ENCODE results near the gene PIP5KL1.
"Not testable (repeated sequence)": the region's sequence is repeated elsewhere in the genome, so short reads cannot be mapped to it uniquely, and the experiment has no call there.

PIP5KL1 gene

DNA sequence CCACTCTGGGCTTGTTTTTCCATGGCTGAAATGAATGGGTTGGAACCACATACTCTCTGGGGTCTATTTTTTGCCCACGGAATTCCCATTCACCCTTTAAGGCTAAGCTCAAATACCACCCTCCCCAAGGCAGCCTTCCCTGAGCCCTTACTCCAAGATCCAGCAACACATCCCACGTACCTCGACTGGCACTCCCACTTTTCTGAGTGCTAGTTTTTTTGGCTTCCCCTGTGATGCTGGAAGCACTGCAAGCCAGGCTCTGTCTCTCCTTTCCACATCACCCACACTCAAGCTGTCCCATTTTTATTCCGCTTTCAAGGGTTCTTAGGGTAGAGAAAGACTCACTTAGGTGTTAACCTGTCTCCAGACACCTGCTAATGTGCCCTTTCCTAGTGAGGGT is 37.2 kb downstream of the PIP5KL1 start:
- DNase-seq (ENCODE audit: low spot score) = no peak

DNA sequence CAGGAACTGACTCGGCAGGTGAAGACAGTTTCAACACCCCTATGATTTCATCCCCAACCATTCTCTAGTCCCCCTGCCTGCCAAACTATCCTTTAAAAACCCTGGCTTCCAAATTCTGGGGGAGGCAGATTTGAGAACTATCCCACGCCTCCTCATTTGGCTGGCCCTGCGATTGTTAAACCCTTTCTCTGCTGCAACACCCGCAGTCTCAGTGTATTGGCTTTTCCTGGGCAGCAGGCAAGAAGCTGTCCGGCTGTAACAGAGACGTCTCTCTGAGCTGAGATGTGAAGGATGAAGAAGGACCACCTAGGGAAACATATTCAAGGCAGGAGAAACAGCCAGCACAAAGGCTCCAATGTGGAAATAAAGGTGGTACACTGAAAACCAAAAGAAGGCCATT is 37.7 kb downstream of the PIP5KL1 start:
- DNase-seq (ENCODE audit: low spot score) = no peak

DNA sequence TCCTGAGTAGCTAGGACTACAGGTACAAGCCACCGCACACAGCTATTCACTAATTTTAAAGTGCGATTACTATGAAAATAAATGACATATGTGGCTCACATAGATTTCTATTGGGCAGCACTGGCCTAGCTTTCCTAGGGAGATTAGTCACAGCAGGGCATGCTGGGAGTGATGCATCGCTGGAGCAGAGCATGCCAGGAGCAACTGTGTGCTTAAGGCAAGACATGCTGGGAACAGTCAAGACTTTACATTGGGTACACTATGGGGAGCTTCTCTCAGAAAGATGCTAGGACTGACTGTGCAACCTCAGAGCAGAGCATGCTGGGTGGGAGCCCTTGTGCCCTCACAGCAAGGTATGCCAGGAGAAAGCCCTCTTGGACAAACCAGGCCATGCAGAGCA is 40.5 kb downstream of the PIP5KL1 start:
- no peak for DNase-seq (ENCODE audit: low spot score)

DNA sequence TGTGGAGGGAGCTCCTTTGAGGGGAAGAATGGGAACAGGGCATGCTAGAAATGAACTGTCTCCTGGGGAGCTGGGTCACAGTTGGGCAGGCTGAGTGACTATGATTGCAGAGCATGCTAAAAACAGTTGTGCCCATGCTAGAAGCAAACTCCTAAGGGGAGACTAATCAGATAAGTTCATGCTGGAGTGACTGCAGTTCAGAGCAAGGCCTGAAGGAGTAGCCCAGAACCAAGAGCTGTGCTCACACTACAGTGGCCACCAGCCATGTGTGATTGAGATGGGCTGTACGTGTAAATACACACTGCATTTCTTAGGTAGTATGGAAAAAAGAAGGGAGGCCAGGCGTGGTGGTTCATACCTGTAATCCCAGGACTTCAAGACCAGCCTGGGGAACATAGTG is 42.8 kb downstream of the PIP5KL1 start:
- no peak for DNase-seq (ENCODE audit: low spot score)

DNA sequence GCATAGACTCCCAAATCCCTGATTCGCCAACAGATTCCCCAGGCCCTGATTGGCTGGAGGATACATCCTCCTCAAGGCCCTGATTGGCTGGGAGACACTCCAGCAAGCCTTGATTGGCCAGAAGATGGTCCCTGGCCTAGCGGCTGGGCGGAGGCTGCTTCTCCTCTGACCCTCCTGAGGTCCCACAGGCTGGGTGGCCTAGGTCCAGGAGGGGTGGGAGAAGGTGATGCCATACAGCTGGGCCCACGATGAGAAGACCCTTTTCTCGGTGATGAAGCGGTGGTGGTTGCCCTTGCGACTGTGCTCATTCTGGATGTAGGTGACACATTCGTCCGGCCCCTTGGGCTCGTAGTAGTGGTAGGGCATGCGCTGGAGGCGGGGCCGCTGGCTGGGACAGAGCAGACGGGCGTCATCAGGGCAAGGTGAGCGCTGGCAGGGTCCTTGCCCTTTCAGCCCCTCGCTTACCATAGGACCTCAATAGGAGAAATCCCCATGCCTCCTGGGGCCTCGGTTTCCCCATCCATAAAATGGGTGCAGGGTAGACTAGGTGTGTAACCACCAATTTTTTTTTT is 44.1 kb downstream of the PIP5KL1 start:
- DNase-seq (ENCODE audit: low spot score) = no peak

DNA sequence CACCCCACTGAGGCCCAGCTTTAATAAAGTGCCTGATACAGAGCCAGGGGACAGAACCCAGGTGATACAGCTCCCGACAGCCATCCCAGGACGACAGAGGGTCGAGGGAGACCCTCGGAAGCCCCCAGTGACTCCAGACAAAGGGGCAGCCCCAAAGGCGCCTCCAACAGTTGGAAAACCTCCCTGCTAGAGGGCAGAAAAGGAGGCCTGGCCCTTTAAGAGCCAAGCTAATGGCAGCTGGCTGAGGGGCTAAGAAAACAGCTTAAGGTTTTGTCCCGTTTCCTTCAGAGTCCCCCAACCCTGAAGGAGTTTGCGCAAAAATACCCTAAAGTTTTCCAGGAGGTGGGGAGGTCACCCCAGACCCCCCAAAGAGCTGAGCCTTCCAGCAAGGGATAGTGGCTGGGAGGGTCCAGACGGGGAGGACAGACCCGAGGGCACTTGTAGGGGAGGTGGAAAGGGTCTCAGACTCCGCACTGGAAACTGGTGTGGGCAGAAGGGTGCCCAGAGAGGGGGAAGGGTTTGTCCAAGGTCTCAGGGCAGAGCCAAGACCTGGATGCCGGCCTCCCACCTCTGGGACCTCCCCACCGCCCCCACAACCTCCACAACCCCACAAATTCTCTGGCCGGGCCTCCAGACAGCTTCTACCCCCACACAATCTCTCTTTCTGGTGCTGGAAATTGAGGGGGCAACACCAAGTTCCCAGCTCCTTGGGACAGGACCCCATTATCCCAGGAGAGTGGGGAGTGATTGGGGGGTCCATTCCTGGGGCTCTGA is 44.9 kb downstream of the PIP5KL1 start:
- DNase-seq (ENCODE audit: low spot score) = no peak

DNA sequence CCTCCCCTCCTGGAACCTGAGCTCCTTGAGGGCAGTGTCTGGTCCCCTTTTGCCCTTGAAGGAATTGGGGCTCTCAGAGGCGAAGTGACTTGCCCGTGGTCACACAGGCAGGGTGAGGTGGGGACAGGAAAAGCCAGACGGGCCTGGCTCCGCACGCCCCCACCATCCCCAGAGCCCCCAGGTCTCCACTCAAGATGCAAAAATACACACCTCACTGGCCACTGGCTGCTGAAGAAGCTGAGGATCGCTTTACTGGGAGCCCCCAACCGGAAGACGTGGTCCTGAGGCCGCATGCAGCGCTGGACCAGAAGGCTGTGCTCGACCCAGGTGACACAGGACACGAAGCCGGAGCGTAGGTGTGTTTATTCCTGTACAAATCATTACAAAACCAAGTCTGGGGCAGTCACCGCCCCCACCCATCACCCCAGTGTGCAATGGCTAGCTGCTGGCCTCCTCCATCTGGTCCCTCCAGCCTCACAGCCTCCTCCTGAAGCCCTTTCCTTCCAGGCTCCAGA is 45.5 kb downstream of the PIP5KL1 start:
- DNase-seq (ENCODE audit: low spot score) = no peak

DNA sequence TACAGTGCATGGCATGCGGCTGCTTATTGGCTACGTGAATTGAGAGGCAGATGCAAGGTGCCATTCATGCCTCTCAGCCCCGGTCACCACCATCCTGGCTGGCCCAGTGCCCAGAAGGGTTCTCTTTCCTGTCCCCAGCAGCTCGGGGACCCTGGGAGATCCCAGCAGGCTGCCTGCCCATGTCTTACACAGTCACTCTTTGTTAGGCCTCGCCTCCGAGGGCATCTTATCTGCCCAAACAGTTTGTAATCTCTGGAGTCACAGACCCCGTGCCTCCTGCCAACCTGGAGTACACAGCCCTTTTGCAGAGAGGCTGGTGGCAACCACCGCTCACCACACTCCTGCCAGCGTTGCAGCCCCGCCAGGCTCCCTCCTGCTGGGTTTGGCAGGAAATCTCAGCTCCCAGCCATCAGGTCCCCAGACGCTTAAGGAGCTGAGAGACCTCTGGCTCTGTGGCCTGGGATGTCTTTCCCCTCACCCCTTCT is 46.1 kb downstream of the PIP5KL1 start:
- no peak for DNase-seq (ENCODE audit: low spot score)

DNA sequence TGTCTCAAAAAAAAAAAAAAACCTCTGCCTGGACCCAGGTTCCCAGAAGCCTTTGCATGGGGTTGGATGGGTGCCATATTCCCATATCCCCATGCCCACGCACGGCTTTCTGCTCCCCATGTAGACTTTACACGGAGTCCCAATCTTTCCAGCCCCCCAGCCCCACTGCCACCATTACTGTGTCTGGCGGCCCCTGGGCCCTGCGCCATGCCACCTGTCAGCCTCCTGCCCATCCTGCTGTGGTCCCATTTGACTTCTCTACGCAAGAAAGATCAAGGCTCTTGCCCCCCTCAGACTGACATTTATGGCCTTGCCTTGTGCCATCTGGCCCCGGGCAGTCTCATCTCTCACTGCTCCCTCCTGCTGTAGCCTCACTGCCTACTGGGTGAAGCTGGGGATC is 46.6 kb downstream of the PIP5KL1 start:
- no peak for DNase-seq (ENCODE audit: low spot score)

DNA sequence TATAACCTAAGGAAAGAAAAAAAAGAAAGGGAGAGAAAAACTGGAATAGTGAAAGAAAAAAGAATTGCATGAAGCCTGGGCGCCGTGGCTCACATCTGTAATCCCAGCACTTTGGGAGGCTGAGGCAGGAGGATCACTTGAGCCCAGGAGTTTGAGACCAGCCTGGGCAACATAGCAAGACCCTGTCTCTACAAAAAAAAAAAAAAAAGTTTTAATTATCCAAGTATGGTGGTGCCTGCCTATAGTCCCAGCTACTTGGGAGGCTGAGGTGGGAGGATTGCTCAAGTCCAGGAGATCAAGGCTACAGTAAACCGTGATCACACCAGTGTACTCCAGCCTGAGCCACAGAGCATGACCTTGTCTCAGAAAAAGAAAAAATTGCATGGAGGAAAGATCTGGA is 48.9 kb downstream of the PIP5KL1 start:
- DNase-seq (ENCODE audit: low spot score) = not testable (repeated sequence)

DNA sequence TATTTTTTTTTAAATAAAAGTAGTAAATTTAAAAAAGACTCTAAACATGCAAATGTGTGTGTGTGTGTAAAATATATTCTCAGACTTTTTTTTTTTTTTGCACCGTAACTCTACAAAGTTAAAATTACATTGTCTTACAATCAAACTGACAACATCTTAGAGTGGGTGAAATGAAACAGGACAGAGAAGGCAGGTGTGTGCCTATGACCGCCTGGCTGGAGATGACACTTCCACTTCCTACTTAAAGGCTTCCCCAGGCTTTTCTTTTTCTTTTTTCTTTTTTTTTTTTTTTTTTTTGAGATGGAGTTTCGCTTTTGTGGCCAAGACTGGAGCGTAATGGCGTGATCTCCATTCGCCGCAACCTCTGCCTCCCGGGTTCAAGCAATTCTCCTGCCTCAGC is 50.4 kb downstream of the PIP5KL1 start:
- DNase-seq (ENCODE audit: low spot score) = no peak

DNA sequence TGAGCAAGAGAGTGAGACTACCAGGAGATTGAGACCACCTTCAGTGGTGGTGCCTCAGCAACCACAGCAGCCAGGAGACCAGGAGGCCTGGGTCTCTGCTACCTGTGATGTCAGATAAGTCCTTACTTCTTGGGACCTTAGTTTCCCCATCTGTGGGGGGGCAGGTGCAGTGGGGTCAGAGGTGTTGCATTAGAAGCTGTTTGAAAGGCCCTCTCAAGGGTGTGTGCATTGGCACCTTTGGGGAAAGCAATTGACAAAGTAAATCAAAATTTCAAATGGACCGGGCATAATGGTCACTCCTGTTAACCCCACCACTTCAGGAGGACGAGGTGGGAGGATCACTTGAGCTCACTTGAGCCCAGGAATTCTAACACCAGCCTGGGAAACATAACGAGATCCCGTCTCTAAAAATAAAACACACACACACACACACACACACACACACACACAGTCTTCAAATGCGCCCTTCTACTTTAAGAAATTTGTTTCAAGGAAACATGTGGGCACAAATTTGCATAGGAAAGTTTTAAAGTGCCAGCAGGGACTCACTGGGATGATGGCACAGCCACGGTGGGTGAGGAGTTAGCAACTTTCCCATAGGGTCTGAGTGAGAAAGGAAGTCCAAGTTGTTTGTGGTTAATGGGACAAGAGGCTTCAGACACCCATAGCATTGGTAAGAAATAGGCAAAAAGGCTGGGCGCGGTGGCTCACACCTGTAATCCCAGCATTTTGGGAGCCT is 51.8 kb downstream of the PIP5KL1 start:
- DNase-seq (ENCODE audit: low spot score) = no peak

DNA sequence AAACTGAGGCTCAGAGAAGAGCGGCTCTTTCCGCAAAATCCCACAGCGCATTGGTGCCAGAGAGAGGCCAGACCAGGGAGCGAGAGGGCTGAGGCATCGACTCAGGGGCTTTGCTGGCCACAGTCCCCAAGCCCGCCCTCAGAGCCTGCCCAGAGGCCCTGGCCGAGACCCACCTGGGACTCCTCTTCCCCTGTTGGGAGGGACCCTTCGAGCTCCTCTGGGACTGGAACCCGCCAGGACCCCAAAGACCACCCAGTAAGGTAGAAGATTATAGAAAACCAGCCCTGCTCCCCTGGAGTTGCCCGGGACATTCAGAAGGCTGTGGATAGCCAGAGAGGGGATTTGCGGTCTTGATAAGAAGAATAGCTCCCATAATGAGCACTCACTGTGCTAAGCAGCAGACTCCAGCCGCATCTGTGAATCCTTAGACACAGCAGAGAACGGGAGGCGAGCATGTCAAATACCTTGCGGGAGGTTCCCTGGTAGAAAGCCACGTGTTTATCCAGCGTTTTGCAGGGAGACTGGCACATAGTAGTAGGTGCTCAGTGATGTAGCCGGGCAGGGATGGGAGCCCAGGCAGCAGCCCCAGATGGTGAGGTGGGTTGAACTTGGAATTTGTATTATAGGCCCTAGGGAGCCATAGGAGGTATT is 52.5 kb downstream of the PIP5KL1 start:
- DNase-seq (ENCODE audit: low spot score) = no peak

DNA sequence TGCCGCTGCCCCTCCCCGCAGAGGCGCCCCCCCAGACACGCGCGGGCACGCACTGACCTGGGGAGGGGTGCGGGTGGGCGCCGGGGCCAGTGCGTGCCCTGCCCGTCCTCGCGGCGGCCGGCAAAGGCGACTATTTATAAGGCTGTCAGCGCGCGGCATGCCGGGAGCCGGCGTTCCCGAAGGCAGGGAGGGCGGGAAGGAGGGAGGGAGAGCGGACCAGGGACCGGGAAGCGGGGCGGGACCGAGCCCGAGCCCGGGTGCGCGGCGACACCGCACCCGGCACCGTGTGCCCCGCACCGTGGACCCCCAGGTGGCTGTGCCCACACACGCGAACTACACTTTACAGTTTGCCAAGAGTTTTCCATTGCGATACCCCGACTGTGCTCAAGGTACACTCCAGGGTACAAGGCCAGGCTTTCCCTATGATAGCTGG is 53.0 kb downstream of the PIP5KL1 start, which contains the start of gene AK1:
AK1 (minus strand) TSS at position 110 of the 433 bp plus-strand sequence. CDS start 3,058 bp downstream, outside the sequence.
- DNase-seq (ENCODE audit: low spot score) = peak; percentile 83

DNA sequence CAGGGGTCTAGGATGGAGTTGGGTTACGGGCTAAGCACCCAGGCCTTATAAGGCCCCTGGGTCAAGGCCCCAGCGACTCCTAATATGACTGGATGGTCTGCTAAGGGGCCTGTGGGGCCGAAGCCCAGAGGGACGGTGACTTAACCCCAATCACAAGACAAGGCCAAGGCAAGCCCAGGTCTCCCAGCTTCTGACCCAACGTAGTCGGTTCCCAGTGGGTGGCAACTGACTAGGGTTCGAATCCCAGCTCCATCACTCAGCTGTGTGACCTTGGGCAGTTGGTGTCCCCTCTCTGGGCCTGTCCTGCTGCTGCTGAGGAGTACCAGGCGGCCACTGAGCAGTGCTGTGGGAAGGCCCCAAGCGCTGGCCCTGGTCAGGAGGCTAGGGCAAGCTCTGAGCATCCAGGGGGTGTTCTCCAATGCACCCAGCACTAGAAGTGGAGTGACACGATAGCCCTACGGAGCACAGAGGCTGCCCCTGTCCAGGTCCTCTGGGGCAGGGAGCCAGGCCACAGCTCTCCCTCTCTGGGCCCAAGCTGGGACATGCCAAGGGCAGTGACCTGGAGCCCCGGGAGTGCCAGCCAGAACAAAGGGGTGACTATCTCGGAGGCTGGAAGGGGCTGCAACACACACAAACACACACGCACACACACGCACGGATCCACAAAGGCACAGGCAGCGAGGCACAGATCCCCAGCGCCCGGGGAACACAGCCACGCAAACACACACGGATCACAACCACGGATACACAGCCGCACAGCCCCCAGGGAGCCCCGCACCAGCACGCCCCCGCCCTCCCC is 53.6 kb downstream of the PIP5KL1 start:
- no peak for DNase-seq (ENCODE audit: low spot score)

DNA sequence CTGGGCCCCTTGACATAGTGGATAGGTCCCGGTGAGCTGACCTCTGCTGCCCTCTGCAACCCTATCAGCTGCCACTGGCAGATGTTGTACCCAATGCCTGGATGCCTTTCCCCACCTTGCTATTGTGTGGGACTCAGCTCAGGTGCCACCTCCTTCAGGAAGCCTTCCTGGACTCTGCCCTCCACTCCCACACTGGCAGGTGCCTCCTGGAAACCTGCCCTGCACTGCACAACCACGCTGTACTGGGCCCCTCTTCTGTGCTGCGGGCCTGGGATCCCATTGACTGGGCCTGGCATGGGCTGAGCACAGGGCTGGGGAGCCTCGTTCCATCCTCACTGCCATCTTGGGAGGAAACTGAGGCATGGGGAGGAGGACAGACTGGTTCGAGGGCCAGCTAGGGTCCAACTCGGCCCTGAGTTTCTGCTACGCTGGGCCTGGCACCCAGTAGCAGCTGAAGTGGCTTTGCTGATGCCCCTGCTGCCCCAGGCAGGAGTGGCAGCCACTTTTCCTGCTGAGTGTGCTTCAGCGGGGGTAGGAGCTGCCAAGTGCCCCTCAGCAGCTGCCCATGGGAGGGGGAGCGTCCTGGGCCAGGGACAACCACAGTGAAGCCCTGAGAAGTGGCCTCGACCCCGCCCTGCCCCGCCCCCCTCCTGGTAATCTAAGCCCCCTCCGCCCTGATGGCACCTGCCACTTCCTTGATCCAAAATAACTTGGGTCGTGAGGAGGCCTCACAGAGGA is 54.4 kb downstream of the PIP5KL1 start:
- no peak for DNase-seq (ENCODE audit: low spot score)

DNA sequence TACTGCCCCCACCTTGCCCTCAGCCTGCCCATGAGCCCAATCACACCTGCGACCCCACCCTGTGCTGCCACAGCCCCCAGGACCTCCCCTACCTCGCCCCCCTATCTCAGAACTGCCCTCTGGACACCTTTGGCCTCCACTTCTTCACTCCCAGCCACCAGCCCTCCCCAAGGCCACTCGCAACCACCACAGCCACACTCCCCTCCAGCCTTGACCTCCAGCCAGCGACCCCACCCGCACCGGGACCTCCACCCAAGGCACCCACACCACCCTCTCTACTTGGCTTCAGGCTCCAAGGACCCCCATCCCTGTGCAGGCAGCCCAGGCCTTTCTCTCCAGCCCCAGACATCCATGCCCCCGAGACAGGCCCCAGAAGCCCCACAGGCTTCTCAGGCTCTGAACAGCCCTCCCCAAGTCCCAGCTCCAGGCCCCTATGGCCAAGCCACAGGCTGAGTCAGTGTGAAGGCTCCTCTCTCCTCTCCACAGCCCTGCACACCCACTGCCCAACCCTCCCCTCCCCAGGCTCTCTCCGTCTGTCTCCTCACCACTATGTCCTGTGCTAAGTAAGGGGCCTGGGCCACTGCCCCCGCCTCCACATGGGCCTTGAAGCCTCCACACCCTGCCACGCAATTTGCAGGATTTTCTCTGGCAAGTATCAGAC is 55.1 kb downstream of the PIP5KL1 start:
- DNase-seq (ENCODE audit: low spot score) = no peak

DNA sequence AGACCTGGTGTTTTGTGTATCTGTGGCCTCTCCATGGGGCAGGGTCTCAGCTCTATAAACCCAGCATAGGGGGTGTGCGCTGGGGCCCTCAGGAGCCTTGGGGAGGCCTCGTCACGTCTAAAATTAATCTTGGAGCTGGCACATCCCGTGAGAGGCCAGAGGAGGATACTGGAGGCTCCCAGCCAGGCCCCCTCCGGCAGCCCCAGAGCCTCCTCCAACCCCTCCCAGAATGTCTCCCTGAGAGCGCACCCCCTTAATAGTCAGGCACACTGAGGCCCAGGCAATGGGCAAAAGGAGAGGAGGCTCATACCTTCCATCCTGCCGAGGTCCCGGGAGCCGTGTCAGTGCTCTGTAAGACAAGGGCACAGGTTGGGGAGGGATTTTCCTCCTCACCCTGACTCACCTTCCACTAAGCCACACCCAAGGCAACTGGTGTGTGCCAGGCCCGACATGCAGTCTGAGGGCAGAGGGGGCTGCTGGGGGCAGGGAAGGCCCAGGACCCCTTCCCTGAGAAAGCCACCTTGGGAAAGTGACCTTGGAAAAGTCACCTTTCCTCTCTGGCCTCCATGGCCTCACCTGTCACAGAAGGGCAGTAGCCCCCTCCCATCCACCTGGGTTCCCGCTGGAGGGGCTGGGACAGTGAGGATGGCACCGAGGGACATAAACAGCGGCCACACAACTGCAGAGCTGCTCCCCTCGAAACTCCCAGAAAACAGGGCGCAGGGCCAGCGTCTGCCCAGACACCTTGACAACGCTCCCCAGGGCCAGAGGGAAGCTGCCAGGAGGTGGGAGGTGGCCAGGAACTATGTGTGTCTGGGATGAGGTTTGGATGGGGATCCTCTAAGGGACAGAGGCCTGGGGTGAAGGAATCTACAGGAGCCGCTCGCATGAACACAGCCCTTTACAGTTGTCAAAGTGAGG is 56.0 kb downstream of the PIP5KL1 start:
- DNase-seq (ENCODE audit: low spot score) = no peak

DNA sequence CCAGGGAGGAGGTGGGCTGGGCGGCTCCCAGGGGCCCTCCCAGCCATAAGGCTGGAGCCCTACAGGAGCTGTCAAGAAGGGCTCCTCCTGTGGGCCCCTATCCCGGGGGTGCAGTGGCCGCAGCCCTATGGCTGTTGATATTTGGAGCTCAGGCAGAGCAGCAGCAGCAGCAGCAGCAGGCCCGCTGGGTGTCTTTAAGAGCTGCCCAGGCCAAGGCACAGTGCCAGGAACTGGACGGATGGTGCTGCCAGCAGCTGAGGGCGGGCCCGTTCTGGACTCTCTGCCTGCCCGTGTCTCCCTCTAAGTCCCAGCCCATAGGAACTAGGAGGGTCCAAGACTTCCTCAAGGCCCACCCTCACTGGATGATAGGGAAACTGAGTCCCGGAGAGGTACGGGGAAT is 56.7 kb downstream of the PIP5KL1 start:
- DNase-seq (ENCODE audit: low spot score) = no peak

All from left forelimb (tissue), 1 donor.